Measurements from ENCODE around the gene HMBS. TPM values are rescaled to one million over a fixed set of nuclear protein-coding genes. Genes with fewer than 3 reads are reported as not detected.

The HMBS gene
- total RNA-seq, 1 experiment from 2014 or later, result 94.9 TPM

- BruUV-seq (replicated peaks), result no TSS peak
- TF ChIP-seq CTCF (IDR thresholded peaks at IDR 0.05; ENCODE audit: insufficient read depth in 1 of 2, low read depth in 1 of 2, low read length in 1 of 2, severe bottlenecking in 1 of 2, unreplicated experiment in 1 of 2), result no peak
- Histone ChIP-seq H3K4me3 (ENCODE audit: low read depth, low read length) (no peak overlapping the region), H3K4me1 (no peaks in the 10 kb centered on the region), H3K27me3 (replicated peaks; ENCODE audit: control insufficient read depth, insufficient read depth, low read length) (no peaks in the 10 kb centered on the region), H3K9me3 (no peaks in the 10 kb centered on the region), H3K36me3 (ENCODE audit: control insufficient read depth, insufficient read depth, low read length) (peaks cover 22% of the 10 kb centered on the region)
- Mint-ChIP-seq H3K4me1 (ENCODE audit: low read depth, unreplicated experiment) (no peaks in the 10 kb centered on the region), H3K27ac (ENCODE audit: unreplicated experiment) (no peak overlapping the region), H3K36me3 (ENCODE audit: insufficient read depth, unreplicated experiment) (peaks cover 86% of the 10 kb centered on the region), H3K4me3 (ENCODE audit: unreplicated experiment) (no peak overlapping the region), H3K27me3 (ENCODE audit: insufficient read depth, unreplicated experiment) (no peaks in the 10 kb centered on the region), H3K9me3 (ENCODE audit: unreplicated experiment) (no peaks in the 10 kb centered on the region)
- intact Hi-C loops (cut with micrococcal nuclease; ENCODE audit: unreplicated experiment), result no loop called here
- ChIA-PET POLR2A (no interaction called here), CTCF (no interaction called here)
- DNase-seq, result no peak
Measured at GRCh38 chr11:119077839-119078238, 6.8 kb upstream of the HMBS start.

GRCh38 chr11:119078675-119079420 lies 5.8 kb upstream of the HMBS start:
- Mint-ChIP-seq H3K27me3 (ENCODE audit: insufficient read depth, unreplicated experiment) (no peaks in the 10 kb centered on the region), H3K27ac (ENCODE audit: unreplicated experiment) (no peak overlapping the region), H3K4me3 (ENCODE audit: unreplicated experiment) (no peak overlapping the region), H3K36me3 (ENCODE audit: insufficient read depth, unreplicated experiment) (peaks cover 76% of the 10 kb centered on the region), H3K4me1 (ENCODE audit: low read depth, unreplicated experiment) (no peaks in the 10 kb centered on the region), H3K9me3 (ENCODE audit: unreplicated experiment) (no peaks in the 10 kb centered on the region)
- H3K4me1 ChIP-seq, result no peaks in the 10 kb centered on the region
- intact Hi-C loops (cut with micrococcal nuclease; ENCODE audit: unreplicated experiment), result no loop called here
- no TSS peak for BruUV-seq (replicated peaks)
- ChIA-PET CTCF (no interaction called here), POLR2A (interaction anchor here (0.6 kb wide), 2 partner anchors 8 to 33 kb away, joined by 3 read pairs; no protein-coding TSS in a partner anchor)
- H3K9me3 ChIP-seq, result no peaks in the 10 kb centered on the region
- peaks cover 12% of the 10 kb centered on the region for H3K36me3 ChIP-seq (ENCODE audit: control insufficient read depth, insufficient read depth, low read length)
- DNase-seq, result no peak
- H3K27me3 ChIP-seq (replicated peaks; ENCODE audit: control insufficient read depth, insufficient read depth, low read length), result no peaks in the 10 kb centered on the region
- no peak for TF ChIP-seq CTCF (IDR thresholded peaks at IDR 0.05; ENCODE audit: insufficient read depth in 1 of 2, low read depth in 1 of 2, low read length in 1 of 2, severe bottlenecking in 1 of 2, unreplicated experiment in 1 of 2)
- no peak overlapping the region for H3K4me3 ChIP-seq (ENCODE audit: low read depth, low read length)

DNA sequence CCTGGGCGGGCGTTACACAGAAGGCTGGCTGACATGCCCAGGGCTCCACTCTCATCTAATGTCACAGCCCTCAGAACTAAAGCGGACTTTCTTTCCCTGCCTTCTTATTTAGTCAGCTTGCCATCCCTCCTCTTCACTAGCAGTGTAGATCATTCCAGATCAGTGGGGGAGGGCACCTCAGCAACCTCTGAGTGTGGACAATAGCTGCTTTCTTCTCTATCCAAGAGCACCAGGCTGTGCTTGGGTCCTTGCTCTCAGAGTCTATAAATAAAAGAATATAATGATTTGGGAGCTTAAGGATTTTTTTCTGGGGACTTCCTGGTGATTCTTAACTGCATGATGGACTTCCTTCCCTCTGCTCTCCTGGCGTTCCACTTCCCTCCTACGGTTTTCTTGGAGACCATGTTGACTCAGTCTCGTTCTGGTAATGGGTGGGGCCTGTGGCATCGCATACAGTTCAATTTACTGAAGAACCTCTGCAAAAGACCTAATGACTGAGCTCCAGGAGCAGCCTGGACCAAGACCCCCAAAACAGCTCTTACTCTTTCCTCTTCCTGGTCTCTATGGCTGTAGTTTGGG lies 2.9 kb upstream of the HMBS start:
- Histone ChIP-seq H3K4me1 (peaks cover 11% of the 10 kb centered on the region), H3K4me3 (ENCODE audit: low read depth, low read length) (no peak overlapping the region), H3K27me3 (replicated peaks; ENCODE audit: control insufficient read depth, insufficient read depth, low read length) (no peaks in the 10 kb centered on the region), H3K36me3 (ENCODE audit: control insufficient read depth, insufficient read depth, low read length) (peaks cover 12% of the 10 kb centered on the region), H3K9me3 (no peaks in the 10 kb centered on the region)
- Mint-ChIP-seq H3K4me3 (ENCODE audit: unreplicated experiment) (no peak overlapping the region), H3K27me3 (ENCODE audit: insufficient read depth, unreplicated experiment) (no peaks in the 10 kb centered on the region), H3K9me3 (ENCODE audit: unreplicated experiment) (no peaks in the 10 kb centered on the region), H3K4me1 (ENCODE audit: low read depth, unreplicated experiment) (no peaks in the 10 kb centered on the region), H3K36me3 (ENCODE audit: insufficient read depth, unreplicated experiment) (peaks cover 73% of the 10 kb centered on the region), H3K27ac (ENCODE audit: unreplicated experiment) (no peak overlapping the region)
- no peak for DNase-seq
- ChIA-PET CTCF (interaction anchor here (0.7 to 1.3 kb wide), 2 partner anchors 14 to 16 kb away, joined by 3 read pairs; partner anchors contain the start of gene VPS11), POLR2A (no interaction called here)
- TF ChIP-seq CTCF (IDR thresholded peaks at IDR 0.05; ENCODE audit: insufficient read depth in 1 of 2, low read depth in 1 of 2, low read length in 1 of 2, severe bottlenecking in 1 of 2, unreplicated experiment in 1 of 2), result no peak
- intact Hi-C loops (cut with micrococcal nuclease; ENCODE audit: unreplicated experiment), result no loop called here
- BruUV-seq (replicated peaks), result no TSS peak
